GM10248 (cell line): ENCODE measurements around the gene CHST11.

Experiments
- CTCF ChIA-PET: fragments of 300-600 bp; sonication (Branson Sonifier 250); formaldehyde crosslinking; extraction: SDS; loops from one replicate; lab custom pipeline; 2021; ENCODE audit warnings: antibody characterized with exemption; lab: Yijun Ruan, JAX
- POLR2A ChIA-PET: fragments of 350-650 bp; sonication (Branson Sonifier 250); formaldehyde crosslinking; extraction: SDS; loops from one replicate; lab custom pipeline; 2020; ENCODE audit warnings: antibody characterized with exemption; lab: Yijun Ruan, JAX
- DNase-seq: peaks from one replicate; pipeline ENCODE4 v3.0.0; 2012; ENCODE audit errors: extremely low spot score
- CTCF ChIP-seq: IDR thresholded peaks from 2 replicates; pipeline ENCODE4 v1.5.1; 2012; ENCODE audit warnings: mild to moderate bottlenecking, low read depth; ENCODE audit errors: extremely low read depth, missing control alignments, control extremely low read depth

CHST11 gene

DNA sequence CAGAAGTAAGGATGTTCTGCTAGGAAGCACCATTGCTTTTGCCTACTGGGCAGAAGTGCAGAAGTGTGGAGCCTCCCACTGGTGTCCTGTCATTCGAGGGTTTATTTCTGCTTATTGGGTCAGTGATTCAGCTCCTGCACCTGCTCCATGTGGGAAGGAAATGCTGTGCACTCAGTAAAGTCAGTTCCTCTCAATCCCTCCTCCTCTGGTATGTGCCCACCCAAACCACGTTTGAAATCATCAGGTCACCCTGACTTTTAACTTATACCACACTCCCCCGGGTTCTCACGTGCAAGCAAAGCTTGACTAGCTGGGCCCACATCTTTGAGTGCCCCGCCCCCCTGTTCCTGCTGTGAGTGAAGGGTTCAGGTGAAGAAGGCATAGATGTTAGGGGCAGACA lies 223.7 kb downstream of the CHST11 start:
- ChIA-PET POLR2A (interaction anchor here (0.5 kb wide), 1 partner anchor 429 kb away, joined by 5 read pairs; no protein-coding TSS in a partner anchor), CTCF (interaction anchor here (0.8 to 1.8 kb wide), 3 partner anchors 9 to 14 kb away, joined by 3 to 5 read pairs (median 3); no protein-coding TSS in a partner anchor)
- TF ChIP-seq CTCF = no peak
- no peak for DNase-seq

GRCh38 chr12:104681012-104681690 lies 224.4 kb downstream of the CHST11 start:
- POLR2A ChIA-PET = no interaction called here
- DNase-seq = no peak
- TF ChIP-seq CTCF = no peak
- CTCF ChIA-PET = interaction anchor here (0.8 to 1.8 kb wide), 3 partner anchors 10 to 14 kb away, joined by 3 to 5 read pairs (median 3); no protein-coding TSS in a partner anchor

GRCh38 chr12:104682790-104683279 lies 226.1 kb downstream of the CHST11 start:
- DNase-seq = peak; percentile 72
- ChIA-PET POLR2A (no interaction called here), CTCF (interaction anchor here (1.1 to 1.5 kb wide), 4 partner anchors 9 to 301 kb away, joined by 3 to 6 read pairs (median 4); no protein-coding TSS in a partner anchor)
- no peak for TF ChIP-seq CTCF

DNA sequence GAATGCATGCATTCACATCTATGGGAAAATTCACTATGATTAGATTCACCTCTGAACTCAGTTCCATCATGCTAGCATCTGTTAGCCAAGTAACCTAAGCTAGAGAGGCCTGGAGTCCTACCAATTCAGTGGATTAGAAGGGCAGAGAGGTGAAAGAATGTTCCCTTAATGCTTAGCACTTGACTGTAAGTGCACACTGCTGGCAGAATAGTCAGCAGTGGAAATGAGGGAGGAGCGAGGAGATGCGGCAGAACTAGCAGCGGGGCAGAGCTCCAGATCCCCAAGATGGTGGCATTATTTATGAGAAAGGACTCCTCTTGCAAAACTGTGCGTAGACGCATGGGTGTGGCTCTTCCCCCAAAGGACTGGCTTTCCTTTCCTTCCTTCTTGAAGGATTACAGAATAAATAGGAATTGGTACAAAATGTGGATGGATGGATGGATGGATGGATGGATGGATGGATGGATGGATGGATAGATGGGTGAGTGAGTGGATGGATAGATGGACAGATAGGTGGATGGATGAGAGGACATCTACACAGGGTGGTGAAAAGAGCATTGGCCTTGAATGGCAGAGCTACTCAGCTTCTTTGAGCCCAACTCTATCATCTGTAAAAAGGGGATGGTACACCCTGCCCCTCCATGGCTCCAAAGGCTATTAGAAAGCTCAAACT lies 227.2 kb downstream of the CHST11 start:
- no peak for TF ChIP-seq CTCF
- POLR2A ChIA-PET = interaction anchor here (0.6 to 0.9 kb wide), 2 partner anchors 11 to 260 kb away, joined by 3 read pairs; no protein-coding TSS in a partner anchor
- no peak for DNase-seq
- CTCF ChIA-PET = interaction anchor here (0.9 to 2.4 kb wide), 7 partner anchors 10 to 302 kb away, joined by 3 to 9 read pairs (median 6); no protein-coding TSS in a partner anchor

DNA sequence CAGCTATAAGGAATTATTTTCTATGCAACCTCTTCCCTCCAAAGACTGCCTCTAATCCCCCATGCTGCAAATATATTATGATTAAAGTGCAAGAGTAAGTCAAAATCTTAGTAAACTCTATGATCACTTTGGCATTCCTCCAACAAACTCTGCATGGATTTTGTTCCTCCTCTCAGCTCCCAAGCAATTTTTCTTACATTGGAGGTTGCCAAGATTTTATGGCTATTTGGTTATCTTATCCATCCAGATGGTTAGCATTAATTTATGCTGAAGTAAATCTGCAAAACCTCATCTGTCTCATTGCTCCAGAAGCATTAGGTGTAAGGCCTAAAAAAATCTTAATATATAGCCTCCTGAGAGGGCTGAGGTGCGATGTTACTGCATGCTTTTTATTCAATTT lies 228.1 kb downstream of the CHST11 start:
- ChIA-PET POLR2A (interaction anchor here (0.6 to 0.9 kb wide), 2 partner anchors 10 to 261 kb away, joined by 3 read pairs; no protein-coding TSS in a partner anchor), CTCF (interaction anchor here (1.1 to 2.4 kb wide), 4 partner anchors 9 to 303 kb away, joined by 3 to 9 read pairs (median 8); no protein-coding TSS in a partner anchor)
- no peak for DNase-seq
- no peak for TF ChIP-seq CTCF

DNA sequence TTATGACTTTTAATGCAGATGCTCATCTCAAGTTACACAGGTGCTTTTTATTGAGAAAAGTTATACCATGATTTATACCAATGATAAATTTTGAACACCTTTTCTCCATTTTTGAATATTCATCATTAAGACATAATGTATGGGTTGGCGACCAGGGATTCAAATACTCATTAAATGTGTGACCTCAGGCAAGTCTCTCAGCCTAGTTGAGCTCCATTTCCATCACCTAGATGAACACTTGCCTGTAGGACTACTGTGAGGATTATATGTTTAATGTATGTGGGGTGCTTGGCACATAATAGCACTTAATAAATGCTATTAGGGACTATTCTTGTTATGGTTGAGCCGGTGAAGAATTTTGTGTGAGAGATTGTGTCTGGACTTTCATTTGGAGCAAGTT lies 228.6 kb downstream of the CHST11 start:
- ChIA-PET POLR2A (no interaction called here), CTCF (interaction anchor here (1.2 to 2.4 kb wide), 3 partner anchors 13 to 304 kb away, joined by 3 to 9 read pairs (median 9); no protein-coding TSS in a partner anchor)
- DNase-seq = no peak
- no peak for TF ChIP-seq CTCF
